ENCODE results near the gene SLC4A9.
A peak's percentile ranks its signal among the peaks of the same experiment; 100 is the strongest.

The SLC4A9 gene, protein sequence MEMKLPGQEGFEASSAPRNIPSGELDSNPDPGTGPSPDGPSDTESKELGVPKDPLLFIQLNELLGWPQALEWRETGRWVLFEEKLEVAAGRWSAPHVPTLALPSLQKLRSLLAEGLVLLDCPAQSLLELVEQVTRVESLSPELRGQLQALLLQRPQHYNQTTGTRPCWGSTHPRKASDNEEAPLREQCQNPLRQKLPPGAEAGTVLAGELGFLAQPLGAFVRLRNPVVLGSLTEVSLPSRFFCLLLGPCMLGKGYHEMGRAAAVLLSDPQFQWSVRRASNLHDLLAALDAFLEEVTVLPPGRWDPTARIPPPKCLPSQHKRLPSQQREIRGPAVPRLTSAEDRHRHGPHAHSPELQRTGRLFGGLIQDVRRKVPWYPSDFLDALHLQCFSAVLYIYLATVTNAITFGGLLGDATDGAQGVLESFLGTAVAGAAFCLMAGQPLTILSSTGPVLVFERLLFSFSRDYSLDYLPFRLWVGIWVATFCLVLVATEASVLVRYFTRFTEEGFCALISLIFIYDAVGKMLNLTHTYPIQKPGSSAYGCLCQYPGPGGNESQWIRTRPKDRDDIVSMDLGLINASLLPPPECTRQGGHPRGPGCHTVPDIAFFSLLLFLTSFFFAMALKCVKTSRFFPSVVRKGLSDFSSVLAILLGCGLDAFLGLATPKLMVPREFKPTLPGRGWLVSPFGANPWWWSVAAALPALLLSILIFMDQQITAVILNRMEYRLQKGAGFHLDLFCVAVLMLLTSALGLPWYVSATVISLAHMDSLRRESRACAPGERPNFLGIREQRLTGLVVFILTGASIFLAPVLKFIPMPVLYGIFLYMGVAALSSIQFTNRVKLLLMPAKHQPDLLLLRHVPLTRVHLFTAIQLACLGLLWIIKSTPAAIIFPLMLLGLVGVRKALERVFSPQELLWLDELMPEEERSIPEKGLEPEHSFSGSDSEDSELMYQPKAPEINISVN

DNA sequence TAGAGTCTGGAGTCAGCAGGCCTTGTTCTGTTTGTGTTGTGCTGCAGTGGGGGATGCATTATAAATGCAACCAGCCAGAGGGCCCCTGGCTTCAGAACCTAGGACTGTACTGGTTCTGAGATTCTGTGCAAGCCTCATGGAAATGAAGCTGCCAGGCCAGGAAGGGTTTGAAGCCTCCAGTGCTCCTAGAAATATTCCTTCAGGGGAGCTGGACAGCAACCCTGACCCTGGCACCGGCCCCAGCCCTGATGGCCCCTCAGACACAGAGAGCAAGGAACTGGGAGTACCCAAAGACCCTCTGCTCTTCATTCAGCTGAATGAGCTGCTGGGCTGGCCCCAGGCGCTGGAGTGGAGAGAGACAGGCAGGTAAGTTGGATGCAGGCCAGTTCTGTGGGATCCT is at the start of gene SLC4A9:
Gene SLC4A9 (plus strand): TSS at position 94 of the 400 bp plus-strand sequence. CDS start 43 bp downstream, at position 137.
- DNase-seq (ENCODE audit: low spot score), result no peak

DNA sequence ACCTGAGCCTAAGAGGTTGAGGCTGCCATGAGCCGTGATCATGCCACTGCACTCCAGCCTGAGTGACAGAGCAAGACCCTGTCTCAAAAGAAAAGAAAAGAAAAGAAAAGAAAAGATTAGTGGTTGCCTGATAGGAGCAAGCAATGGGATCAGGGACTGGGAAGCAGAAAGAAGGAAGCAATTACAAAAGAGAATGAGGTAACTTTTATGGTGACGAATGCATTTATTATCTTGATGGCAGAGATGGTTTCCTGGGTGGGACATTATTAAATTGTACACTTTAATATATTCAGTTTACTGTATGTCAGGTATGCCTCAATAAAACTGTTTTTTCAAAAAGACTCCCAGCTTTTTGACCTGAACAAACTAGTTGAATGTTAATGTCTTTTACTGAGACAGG is 49.6 kb upstream of the SLC4A9 start:
- no peak for DNase-seq (ENCODE audit: low spot score)

DNA sequence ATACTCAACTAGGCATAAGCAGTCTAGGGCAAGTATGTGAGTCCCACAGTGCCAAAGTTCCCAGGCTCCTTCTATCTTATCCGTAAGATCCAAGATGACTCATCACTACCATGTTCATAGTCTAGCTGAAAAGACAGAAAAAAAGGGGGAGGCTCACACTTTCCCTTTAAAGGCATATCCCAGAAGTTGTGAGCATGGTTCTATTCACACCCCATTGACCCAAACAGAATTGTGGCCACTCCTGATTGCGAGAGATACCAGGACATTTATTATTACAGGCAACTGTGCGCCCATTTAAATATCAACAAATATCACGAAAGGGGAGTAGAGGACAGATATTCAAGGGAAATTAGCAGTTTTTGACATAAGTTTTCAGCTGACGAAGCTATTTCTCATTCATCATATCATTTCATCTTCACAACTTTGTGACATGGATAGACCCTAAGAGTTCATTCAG is 49.0 kb upstream of the SLC4A9 start:
- peak; percentile 55 for DNase-seq (ENCODE audit: low spot score)

DNA sequence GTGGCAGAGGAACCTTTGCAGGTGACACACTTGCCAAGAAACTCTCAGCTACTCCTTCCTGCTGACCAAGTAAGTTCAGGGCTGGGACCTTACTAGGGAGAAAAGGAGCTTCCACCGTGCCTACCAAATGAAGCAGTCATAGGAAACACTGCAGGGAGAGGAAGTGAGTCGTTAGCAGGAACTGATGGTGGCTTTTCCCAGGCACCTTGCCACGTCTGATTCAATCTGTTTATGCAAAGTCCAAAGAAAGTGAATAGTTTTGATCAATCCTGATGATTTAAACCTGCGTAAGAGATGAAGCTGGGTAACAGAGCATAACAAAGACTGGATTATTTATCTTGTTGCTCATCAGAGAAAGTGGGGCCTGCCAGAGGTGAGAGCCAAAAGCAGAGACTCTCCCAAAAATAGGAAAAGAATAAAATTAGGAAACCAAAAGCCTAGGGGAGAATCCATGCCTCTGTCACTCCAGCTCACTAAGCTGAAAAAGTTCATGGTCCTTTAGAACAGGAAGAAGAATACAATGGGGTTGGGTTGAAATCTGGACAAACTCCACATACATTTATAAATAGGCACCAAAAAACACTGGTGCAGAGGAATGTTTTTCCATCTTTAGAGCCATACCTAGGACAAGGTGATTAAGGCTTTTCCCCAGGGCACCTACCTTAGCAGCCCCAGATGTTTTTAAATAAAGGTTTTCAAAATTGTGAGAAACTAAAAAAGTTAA is 47.8 kb upstream of the SLC4A9 start:
- DNase-seq (ENCODE audit: low spot score), result peak; percentile 39

DNA sequence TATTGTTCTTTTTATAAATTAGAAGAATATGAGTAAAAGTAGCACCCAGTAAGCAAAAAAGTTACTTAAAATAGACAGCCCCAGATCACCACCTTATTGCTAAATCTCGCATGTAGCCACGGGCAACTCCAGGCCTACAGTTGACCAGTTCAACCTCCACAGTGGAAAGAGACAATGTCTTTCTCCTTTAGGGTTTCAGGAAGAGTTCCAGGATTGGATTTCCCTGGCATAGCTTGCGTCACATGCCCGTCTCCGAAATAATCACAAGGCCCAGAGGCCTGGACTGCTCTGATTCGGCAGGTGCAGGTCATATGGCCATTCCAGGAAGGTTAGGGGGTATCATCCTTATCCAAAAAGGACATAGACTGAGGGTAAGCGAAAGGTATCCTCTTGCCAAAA is 47.2 kb upstream of the SLC4A9 start:
- DNase-seq (ENCODE audit: low spot score), result no peak

DNA sequence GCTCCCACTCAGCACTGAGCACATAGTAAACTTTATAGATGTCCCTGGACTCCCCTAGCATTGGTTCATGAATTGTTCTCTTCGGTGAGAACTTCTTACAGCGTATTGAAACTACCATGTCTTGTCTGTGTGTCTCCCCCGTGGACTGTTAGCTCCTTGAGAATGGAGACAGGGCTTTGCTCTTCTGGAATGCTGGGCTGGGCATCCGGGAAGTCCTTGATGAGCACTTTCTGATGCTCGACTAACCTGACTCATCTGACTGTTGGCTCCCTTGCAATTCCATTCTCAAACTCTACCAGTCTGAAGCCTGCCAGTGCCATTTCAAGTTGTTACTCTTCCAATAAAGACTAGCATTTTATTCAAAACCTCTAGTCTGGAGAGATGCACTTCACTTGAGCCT is 42.1 kb upstream of the SLC4A9 start:
- peak; percentile 29 for DNase-seq (ENCODE audit: low spot score)

DNA sequence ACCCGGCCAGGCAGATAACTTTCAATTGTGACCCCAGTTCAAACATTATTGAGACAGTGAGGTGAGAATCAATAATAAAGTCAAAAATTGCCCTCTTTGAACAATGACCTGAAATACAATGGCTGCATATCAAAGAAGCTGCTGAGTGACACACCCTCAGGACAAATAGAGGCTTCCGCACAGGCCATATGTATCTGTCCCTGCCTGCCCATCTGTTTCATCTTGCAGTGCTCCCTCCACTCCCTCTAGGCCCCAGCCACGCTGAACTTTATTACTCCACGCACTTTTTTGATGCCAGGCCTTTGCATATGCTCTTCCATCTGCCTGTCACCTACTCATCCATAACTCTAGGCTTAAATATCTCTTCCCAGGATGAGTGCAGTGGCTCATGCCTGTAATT is 41.2 kb upstream of the SLC4A9 start:
- peak; percentile 42 for DNase-seq (ENCODE audit: low spot score)

DNA sequence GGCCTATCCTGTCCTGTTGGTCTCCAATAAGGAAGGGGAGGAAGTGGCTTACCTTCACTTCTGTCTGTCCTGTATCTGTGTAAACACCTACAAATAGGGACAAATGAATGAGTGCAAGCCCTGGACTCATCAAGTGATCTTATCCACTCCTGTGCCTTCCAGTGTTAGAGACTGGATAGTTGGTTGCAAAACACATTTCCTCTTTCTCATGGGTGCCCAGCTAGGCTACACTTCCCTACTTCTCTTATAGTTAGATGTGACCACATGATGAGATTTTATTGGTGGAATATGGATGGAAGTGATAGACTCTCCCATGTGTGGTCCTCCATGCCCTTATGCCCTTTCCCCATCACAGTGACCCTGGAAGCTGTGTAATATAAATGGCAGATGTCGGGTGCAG is 40.2 kb upstream of the SLC4A9 start:
- no peak for DNase-seq (ENCODE audit: low spot score)

DNA sequence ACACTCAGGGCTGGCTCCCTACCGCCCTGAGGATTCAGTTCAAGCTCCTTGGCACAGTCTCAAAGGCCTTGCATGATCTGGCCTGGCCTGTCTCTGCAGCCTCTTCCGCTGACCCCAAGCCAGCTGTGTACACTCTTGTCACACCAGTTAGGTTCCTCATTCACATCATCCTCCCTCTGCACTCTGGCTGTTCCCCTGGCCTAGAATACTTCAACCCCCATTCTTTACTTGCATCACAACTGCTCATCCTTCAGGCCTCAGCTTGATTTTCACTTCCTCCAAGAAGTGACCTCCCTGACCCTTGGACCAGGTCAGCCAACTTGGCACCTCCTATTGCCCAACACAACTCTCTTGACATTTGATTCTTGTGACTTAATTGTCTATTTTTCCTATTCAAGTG is 38.2 kb upstream of the SLC4A9 start:
- no peak for DNase-seq (ENCODE audit: low spot score)

DNA sequence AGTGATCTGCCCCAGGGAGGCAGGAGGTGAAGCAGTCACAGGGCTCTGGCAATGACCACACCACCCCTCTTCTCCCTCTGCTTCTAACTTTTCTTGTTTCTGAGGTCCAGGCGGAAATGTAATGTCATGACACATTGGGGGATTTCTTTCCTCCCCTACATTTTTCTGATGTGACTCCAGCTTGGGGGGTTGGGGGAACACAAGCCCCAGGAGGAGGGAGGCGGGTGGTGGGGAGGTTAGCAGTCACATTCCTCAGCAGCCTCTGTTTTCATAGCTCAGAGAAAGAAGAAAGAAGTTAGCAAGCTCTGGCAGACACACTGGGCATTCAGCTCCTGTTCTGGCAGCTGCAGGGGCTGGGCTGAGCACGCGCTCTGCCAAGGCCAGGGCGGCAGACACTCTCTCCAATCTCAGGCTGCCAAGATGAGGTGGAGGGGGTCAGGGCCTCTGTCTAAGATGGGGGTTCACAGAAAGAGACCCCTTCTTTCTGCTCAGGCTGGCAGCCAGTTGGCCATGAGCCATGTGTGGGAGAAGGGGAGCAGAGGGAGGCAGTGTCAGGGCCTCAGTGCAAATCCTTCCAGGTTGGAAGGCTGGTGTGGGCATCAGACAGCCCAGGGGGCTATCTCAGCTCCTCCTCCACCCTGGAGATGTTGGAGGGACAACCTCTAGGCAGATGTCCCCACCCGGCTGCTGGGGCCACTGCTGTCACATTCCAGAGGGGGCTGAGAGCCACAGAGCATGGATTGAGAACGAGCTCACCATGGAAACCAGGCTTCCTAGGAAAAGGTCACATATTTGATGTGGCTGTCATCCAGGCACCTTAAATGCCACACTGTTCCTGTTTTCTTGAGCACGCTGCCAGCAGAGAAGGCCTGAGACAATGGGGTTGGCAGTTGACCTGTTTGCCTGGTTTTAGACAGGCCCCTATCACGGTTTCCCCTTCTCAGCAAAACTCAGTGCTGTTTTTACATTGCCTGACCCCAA is 37.0 kb upstream of the SLC4A9 start:
- DNase-seq (ENCODE audit: low spot score), result peak; percentile 62

DNA sequence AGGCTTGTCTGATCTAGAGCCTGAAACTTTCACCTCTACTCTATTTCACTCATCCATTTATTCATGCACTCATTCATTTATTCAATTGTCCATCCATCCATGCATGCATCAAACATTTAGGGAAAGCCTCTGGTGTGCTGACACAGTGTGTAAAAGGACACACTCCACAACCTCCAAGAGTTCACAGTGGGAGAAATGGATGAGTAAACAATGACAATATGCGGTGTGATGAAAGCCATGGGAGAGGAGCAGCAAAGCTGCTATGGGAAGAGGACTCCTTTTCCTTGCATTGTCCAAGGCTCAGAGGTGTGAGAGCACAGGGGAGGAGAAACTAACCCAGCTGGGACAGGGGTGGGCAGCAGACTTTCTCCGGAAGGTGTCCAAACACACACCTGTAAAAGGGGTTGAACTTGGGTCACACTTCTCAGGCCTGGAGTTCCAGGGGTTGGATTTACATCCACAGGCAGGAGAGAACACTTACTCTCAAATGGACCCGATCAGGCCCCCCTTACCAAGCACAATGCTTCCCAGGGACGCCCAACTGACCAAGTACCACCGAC is 35.9 kb upstream of the SLC4A9 start:
- DNase-seq (ENCODE audit: low spot score), result no peak

DNA sequence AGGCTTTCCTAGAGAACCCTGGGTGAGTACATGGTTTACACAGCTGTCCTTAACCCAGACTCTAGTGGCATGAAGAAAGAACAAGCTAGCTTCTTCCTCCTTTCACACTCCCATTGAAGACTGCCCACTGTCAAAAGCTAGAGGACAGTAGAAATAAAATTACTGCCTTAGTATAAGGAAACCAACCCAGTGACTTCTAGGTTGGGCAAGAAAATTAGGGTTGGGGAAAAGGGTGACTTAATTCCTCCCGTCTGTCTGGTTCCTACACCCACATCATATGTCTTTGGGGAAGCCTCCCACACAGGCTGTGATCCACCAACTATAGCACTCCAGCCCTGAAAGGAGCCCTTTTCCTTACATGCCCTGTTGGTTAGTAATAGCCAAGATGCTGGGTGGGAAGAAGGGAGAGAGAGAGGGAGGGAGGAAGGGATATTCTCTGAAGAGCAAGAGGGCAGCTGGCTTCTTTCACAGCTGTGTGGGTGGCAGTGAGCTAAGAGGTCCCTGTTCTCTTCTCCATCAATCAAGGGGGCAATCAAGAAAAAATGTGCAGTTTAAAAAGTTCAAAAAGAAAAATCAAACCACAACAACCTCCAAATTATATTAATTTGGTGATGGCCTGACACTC is 35.3 kb upstream of the SLC4A9 start:
- no peak for DNase-seq (ENCODE audit: low spot score)

DNA sequence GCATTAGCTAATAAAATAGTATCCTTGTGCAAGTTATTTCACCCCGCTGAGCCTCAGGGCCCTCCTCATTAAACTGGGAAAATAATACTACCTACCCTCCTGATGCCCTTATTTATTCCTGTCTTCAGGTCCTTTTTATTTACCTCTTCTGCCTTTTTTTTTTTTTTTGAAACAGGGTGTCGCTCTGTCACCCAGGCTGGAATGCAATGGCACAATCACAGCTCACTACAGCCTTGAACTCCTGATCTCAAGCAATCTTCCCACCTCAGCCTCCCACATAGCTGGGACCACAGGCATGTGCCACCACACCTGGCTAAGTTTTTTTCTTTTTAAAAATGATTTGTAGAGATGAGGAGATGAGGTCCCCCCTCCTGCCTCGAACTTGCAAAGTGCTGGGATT is 34.5 kb upstream of the SLC4A9 start:
- DNase-seq (ENCODE audit: low spot score), result no peak

DNA sequence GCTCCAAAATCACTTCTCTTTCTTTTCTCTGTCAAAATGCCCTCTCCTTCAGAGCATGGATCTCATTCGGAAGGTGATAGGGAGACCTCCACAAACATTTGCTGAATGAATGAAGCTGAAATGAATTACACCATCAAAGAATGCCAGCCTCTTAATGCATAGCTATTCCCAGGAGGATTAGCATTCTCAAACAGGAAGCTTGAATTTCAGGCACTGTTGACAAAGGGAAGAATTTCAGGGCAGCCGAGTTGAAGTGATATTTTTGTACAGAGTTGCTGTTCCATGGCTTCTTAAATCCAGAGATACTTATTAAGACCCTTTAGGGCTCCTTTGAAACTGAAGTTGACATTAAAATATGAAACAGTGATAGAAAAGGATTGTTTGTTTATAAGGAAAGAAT is 32.4 kb upstream of the SLC4A9 start:
- no peak for DNase-seq (ENCODE audit: low spot score)

DNA sequence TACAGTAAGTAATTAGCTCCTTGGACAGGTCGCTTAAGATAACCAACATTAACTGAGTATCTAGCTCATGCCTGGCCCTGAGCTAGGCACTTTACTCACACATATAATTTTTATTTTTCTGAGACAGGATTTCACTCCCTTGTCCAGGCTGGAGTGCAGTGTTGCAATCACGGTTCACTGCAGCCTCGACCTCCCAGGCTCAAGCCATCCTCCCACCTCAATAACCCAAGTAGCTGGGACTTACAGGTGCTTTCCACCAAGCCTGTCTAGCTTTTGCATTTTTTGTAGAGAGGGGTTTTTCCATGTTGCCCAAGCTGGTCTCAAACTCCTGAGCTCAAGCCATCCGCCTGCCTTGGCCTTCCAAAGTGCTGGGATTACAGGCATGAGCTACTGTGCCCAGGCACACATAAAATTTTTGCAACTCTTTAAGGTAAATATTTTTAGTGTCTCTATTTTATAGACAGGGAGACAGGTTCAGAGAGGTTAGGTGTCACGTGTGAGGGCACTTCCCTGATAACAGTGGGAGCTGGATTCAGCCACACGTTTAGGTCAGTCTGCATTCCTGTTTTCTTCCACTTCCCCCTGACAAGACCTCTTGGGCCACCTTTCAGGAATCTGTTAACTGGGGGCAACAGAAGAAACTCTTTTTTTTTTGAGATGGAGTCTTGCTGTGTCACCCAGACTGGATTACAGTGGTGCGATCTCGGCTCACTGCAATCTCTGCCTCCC is 31.8 kb upstream of the SLC4A9 start:
- no peak for DNase-seq (ENCODE audit: low spot score)

DNA sequence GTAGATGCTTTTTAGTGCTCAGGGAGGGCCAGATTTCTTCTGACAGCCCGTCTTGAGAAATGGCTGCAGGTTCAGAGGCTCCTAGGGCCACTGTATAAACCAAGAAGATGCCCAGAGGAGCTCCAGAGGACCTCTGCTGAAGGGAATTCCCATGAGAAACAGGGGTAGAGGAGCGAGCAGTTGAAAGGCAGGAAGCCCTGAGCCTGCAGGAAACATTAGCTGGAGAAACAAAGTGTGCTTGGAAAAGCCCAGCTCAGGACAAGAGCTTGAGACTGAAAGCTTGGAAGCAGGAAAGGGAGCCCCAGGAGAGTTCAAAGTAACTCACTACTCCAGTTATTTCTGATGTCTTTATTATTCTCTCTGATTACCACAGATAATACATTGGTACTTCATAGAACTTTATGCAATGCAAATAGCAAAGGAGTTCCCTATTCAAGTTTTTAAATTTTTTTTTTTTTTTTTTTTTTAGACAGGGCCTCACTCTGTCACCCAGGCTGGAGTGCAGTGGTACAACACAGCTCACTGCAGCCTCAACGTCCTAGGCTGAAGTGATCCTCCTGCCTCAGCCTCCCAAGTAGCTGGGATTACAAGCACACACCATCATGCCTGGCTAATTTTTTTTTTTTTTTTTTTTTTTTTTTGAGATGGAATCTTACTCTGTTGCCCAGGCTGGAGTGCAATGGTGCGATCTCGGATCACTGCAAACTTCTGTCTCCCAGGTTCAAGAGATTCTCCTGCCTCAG is 30.1 kb upstream of the SLC4A9 start:
- no peak for DNase-seq (ENCODE audit: low spot score)

DNA sequence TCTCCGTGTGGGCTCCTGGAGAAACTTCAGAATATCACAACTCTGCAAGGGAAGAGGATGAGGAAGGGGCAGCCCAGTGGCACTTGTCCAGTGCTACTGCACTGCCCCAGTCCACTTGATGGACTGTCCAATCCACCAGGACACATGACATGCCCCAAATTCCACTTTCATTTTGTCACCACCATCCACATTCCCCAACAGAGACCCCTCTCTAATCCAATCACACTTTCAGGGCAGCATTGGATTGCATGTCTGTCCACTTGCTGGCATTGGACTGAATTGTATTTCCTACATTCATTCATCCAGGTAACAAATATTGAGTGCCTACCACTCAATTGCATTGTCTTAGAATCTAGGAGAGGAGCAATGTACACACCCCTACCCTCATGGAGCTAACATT is 28.4 kb upstream of the SLC4A9 start:
- no peak for DNase-seq (ENCODE audit: low spot score)

DNA sequence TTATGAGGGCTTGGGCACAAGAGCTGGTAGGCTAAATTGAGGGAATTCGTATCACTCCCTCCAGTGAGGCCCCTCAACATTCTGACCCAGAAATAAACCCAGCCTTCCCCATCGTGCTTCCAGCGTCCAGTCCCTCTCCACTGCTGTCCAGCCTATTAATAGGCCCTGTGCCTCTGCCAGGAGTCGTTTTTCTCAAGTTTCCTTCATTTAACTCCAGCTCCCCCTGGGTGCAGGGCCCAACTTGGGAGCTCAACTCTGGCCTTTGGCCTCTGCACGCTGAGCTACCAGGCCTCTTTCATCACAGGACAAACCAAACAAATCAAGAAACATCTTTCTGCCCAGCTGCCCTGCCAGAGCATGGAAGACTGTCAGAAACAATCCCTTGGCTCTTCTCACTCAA is 23.6 kb upstream of the SLC4A9 start:
- no peak for DNase-seq (ENCODE audit: low spot score)

DNA sequence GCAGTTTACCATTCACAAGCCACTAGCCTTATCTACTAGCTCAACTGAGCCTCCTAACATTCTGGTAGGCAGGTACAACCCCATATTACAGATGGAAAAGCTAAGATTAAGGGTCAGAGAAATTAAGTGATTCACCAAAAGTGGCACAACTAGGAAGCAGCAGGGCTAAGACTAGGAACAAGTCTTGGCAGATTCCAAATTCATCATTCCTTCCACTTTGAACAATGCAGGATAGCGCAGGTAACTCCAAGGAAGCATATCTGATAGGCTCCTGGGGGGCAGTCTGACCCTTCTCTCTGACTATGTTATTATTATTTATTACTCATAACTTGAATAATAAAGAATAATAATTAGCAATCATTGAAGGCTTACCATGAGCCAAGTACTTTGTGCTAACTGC is 22.1 kb upstream of the SLC4A9 start:
- DNase-seq (ENCODE audit: low spot score), result no peak

Measured in SW480 (cell line).